Ectodermal cell (in vitro differentiated cells): Measurements from ENCODE around the gene USH2A.

Source experiments
- H3K27ac ChIP-seq: 2 replicates; pipeline ENCODE4 v1.7.0; 2013; ENCODE audit warnings: mild to moderate bottlenecking, low read depth, low read length; ENCODE audit not compliant: insufficient read depth, poor library complexity, severe bottlenecking
- H3K27me3 ChIP-seq: 2 replicates; pipeline ENCODE4 v1.7.0; 2013; ENCODE audit warnings: mild to moderate bottlenecking, low read length; ENCODE audit not compliant: insufficient read depth, control insufficient read depth, poor library complexity, severe bottlenecking
- H3K36me3 ChIP-seq: one replicate; pipeline ENCODE4 v1.7.0; 2013; ENCODE audit warnings: low read length; ENCODE audit not compliant: control insufficient read depth, insufficient read depth
- H3K4me1 ChIP-seq: one replicate; pipeline ENCODE4 v1.7.0; 2013; ENCODE audit warnings: low read length; ENCODE audit not compliant: control insufficient read depth, insufficient read depth
- H3K4me3 ChIP-seq: 2 replicates; pipeline ENCODE4 v1.7.0; 2013; ENCODE audit warnings: low read depth, low read length, control low read depth; ENCODE audit not compliant: insufficient read depth
- H3K9me3 ChIP-seq: 2 replicates; pipeline ENCODE4 v1.7.0; 2013; ENCODE audit warnings: mild to moderate bottlenecking, low read length, moderate library complexity; ENCODE audit not compliant: control insufficient read depth
- WGBS, 2 experiments: methylation state at CpG; one replicate each; pipeline ENCODE4 v1.1.7; 2013; ENCODE audit warnings: missing lambda C conversion rate in 2 of 2; 5-methylcytosine and 5-hydroxymethylcytosine counted together

The USH2A gene

GRCh38 chr1:215958841-215959240 lies 464.4 kb downstream of the USH2A start:
- 92% methylated on average over 1 of the region's 1 CpG; no CpG with 5 or more reads in 1 of the 2 experiments for WGBS, 2 experiments
- Histone ChIP-seq H3K27me3 (no peaks in the 10 kb centered on the region), H3K36me3 (no peaks in the 10 kb centered on the region), H3K27ac (no peak overlapping the region), H3K9me3 (no peaks in the 10 kb centered on the region), H3K4me1 (peaks cover 5% of the 10 kb centered on the region), H3K4me3 (no peak overlapping the region)

DNA sequence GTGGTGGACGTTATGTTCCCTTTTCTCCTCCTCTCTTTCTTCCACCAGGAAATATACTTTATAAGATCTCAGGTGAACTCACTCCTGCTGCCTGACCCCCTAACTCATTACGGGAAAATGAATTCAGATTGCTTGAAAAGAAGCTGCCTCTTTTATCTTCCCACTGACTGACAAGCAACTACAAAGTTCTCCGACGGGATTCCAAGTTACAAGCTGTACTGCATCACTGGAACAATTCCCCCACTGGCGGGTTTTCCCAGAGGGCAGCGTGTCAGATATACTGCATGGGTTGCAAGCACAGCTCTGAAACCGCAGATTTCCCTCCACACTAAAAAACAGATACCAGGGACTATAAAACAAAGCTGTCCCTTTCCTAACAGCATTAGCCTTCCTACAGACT lies 465.6 kb downstream of the USH2A start:
- Histone ChIP-seq H3K4me1 (peaks cover 5% of the 10 kb centered on the region), H3K27me3 (no peaks in the 10 kb centered on the region), H3K9me3 (no peaks in the 10 kb centered on the region), H3K4me3 (no peak overlapping the region), H3K36me3 (no peaks in the 10 kb centered on the region), H3K27ac (no peak overlapping the region)
- WGBS, 2 experiments: 78 to 80% methylated on average over 7 of the region's 7 CpGs

- Histone ChIP-seq H3K4me3 (no peak overlapping the region), H3K27me3 (no peaks in the 10 kb centered on the region), H3K4me1 (no peaks in the 10 kb centered on the region), H3K36me3 (no peaks in the 10 kb centered on the region), H3K27ac (no peak overlapping the region), H3K9me3 (no peaks in the 10 kb centered on the region)
- 100% methylated on average over 1 of the region's 3 CpGs for WGBS, 2 experiments
Measured at GRCh38 chr1:215932558-215932957, 490.7 kb downstream of the USH2A start.

- Histone ChIP-seq H3K27ac (no peak overlapping the region), H3K27me3 (no peaks in the 10 kb centered on the region), H3K4me3 (no peak overlapping the region), H3K9me3 (no peaks in the 10 kb centered on the region), H3K4me1 (no peaks in the 10 kb centered on the region), H3K36me3 (no peaks in the 10 kb centered on the region)
- WGBS, 2 experiments: 94% methylated on average over 12 of the region's 12 CpGs
Measured at GRCh38 chr1:215926670-215927069, 496.6 kb downstream of the USH2A start.

DNA sequence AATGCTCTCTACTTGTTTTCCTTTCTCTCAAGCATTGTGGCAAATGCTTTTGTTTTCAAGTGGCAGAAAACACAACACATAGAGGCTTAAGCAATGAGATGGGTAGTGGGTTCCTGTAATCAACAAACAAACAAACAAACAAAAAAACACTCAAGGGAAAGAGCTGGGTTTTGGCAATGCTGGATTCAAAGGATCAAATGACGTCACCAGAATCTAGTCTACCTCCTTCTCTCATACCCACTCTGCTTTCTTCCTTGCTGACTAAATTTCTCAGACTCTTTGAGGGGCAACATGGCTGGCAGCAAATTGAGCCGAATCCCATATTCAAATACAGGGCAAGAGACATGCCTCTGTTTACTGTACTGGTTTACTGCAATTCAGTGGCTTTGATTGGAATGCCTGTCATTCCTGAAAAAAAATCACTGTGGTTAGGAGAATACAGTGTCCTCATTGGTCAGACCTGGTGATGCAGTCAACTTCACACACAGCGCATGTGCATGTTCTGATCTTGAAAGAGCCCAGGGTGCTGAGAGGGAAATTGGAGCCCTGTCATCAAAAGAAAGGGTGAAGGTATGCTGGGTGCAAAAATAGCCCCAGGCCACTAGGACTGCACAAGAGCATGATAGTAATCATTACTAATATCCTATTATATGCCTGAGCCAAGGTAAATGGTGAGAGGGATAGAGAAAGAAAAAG lies 500.0 kb downstream of the USH2A start:
- Histone ChIP-seq H3K4me3 (no peak overlapping the region), H3K4me1 (no peaks in the 10 kb centered on the region), H3K36me3 (no peaks in the 10 kb centered on the region), H3K9me3 (no peaks in the 10 kb centered on the region), H3K27me3 (no peaks in the 10 kb centered on the region), H3K27ac (no peak overlapping the region)
- WGBS, 2 experiments: 80 to 82% methylated on average over 3 of the region's 3 CpGs

DNA sequence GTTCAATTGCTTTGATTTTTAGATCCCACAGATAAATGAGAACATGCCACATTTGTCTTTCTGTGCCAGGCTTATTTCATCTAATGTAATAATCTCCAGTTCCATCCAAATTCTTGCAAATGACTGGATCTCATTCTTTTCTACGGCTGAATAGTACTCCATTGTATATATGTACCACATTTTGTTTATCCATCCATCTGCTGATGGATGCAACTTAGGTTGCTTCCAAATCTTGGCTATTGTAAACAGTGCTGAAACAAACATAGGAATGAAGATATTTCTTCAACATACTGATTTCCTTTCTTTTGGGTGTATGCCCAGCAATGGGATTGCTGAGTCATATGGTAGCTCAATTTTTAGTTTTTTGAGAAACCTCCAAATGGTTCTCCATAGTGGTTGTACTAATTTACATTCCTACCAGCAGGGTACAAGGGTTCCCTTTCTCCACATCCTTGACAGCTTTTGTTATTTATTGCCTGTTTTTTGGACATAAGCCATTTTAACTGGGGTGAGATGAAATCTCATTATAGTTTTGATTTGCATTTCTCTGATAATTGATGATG lies 511.8 kb downstream of the USH2A start:
- Histone ChIP-seq H3K4me3 (no peak overlapping the region), H3K36me3 (no peaks in the 10 kb centered on the region), H3K27me3 (no peaks in the 10 kb centered on the region), H3K9me3 (no peaks in the 10 kb centered on the region), H3K4me1 (no peaks in the 10 kb centered on the region), H3K27ac (no peak overlapping the region)
- 96 to 100% methylated on average over 1 of the region's 1 CpG for WGBS, 2 experiments

- no peaks in the 10 kb centered on the region for H3K9me3 ChIP-seq
- no peaks in the 10 kb centered on the region for H3K36me3 ChIP-seq
- H3K4me3 ChIP-seq: no peak overlapping the region
- 90 to 96% methylated on average over 5 to 6 of the region's 6 CpGs for WGBS, 2 experiments
- no peaks in the 10 kb centered on the region for H3K4me1 ChIP-seq
- no peaks in the 10 kb centered on the region for H3K27me3 ChIP-seq
- no peak overlapping the region for H3K27ac ChIP-seq
Measured at GRCh38 chr1:215905493-215906115, 517.6 kb downstream of the USH2A start.

GRCh38 chr1:215900684-215901083 lies 522.6 kb downstream of the USH2A start:
- Histone ChIP-seq H3K4me3 (no peak overlapping the region), H3K27me3 (no peaks in the 10 kb centered on the region), H3K4me1 (no peaks in the 10 kb centered on the region), H3K9me3 (no peaks in the 10 kb centered on the region), H3K27ac (no peak overlapping the region), H3K36me3 (no peaks in the 10 kb centered on the region)
- WGBS, 2 experiments: 92 to 93% methylated on average over 6 of the region's 6 CpGs

- Histone ChIP-seq H3K4me1 (no peaks in the 10 kb centered on the region), H3K27me3 (no peaks in the 10 kb centered on the region), H3K4me3 (no peak overlapping the region), H3K27ac (no peak overlapping the region), H3K9me3 (no peaks in the 10 kb centered on the region), H3K36me3 (no peaks in the 10 kb centered on the region)
- 93 to 95% methylated on average over 4 of the region's 5 CpGs for WGBS, 2 experiments
Measured at GRCh38 chr1:215899901-215900300, 523.3 kb downstream of the USH2A start.

GRCh38 chr1:215895893-215896292 lies 527.4 kb downstream of the USH2A start:
- Histone ChIP-seq H3K4me3 (no peak overlapping the region), H3K4me1 (no peaks in the 10 kb centered on the region), H3K27ac (no peak overlapping the region), H3K9me3 (no peaks in the 10 kb centered on the region), H3K36me3 (no peaks in the 10 kb centered on the region), H3K27me3 (no peaks in the 10 kb centered on the region)
- WGBS, 2 experiments: 83% methylated on average over 2 of the region's 3 CpGs; no CpG with 5 or more reads in 1 of the 2 experiments
